HCT116 (cell line): ENCODE measurements around the gene WSB2. TPM values are rescaled to one million over a fixed set of nuclear protein-coding genes. Genes with fewer than 3 reads are reported as not detected.

Source experiments
- ATAC-seq: fragments of 200-7000 bp; cut with Tn5 transposase; 2 replicates; pipeline ENCODE4 v1.9.1; 2020; ENCODE audit warnings: mild to moderate bottlenecking, moderate library complexity
- BruUV-seq: library from RNA; stranded (reverse); fragments of 400-500 nt; replicated peaks from 2 replicates; lab custom pipeline; 2021; lab: Mats Ljungman, UMichigan
- CTCF ChIA-PET: fragments of 300-600 bp; sonication (Branson Sonifier 250); formaldehyde crosslinking; loops from one replicate; lab custom pipeline; 2021; ENCODE audit warnings: antibody characterized with exemption; lab: Charles Lee
- POLR2A ChIA-PET: fragments of 300-600, 350-600 bp; sonication (Branson Sonifier 250); formaldehyde crosslinking; loops from one replicate; lab custom pipeline; 2021; ENCODE audit warnings: antibody characterized with exemption; lab: Charles Lee
- RAD21 ChIA-PET, 2 experiments: fragments of 300-600 bp; sonication (Branson Sonifier 250); formaldehyde crosslinking; loops; one replicate each; lab custom pipeline; 2023; ENCODE audit warnings: low total read pairs in 2 of 2; ENCODE audit not compliant: uncharacterized antibody in 2 of 2, unreplicated experiment in 2 of 2, low non-redundant PET in 1 of 2; lab: Charles Lee
- DNase-seq: peaks from one replicate; pipeline ENCODE4 v3.0.0-alpha.2; 2010; ENCODE audit warnings: low read depth, low spot score
- H2AFZ ChIP-seq: fragments of 200-600 bp; shearing (Covaris generic), sonication (generic); 2 replicates; pipeline ENCODE4 v1.6.1; 2017; ENCODE audit warnings: low read depth, mixed run types, mixed read lengths, antibody characterized with exemption, low read length; ENCODE audit not compliant: poor library complexity, severe bottlenecking
- H3K27ac ChIP-seq: 2 replicates; pipeline ENCODE4 v1.5.1; 2012; ENCODE audit warnings: low read depth, low read length
- H3K27me3 ChIP-seq: fragments of 200-600 bp; sonication (generic); 2 replicates; pipeline ENCODE4 v1.6.1; 2016; ENCODE audit warnings: mixed run types, low read length, mixed read lengths; ENCODE audit not compliant: insufficient read depth
- H3K36me3 ChIP-seq, 2 experiments: fragments of 200-500 bp in 1 of 2; fragments of 200-600 bp in 1 of 2; sonication (Bioruptor generic) in 1 of 2; sonication (generic) in 1 of 2; 2 replicates each; pipeline versions ENCODE4 v1.5.1 to v1.6.1; 2014 to 2016; ENCODE audit warnings: low read length in 2 of 2, inconsistent platforms in 1 of 2, mixed read lengths in 1 of 2, mixed run types in 1 of 2; ENCODE audit not compliant: insufficient read depth in 2 of 2, control insufficient read depth in 1 of 2
- H3K4me1 ChIP-seq, 2 experiments: fragments of 200-600 bp in 1 of 2; sonication (generic) in 1 of 2; 2 replicates each; pipeline versions ENCODE4 v1.5.1 to v1.6.1; 2012 to 2017; ENCODE audit warnings: low read length in 2 of 2, inconsistent platforms in 1 of 2, mild to moderate bottlenecking in 1 of 2, mixed read lengths in 1 of 2, mixed run types in 1 of 2, moderate library complexity in 1 of 2; ENCODE audit not compliant: insufficient read depth in 2 of 2, control insufficient read depth in 1 of 2
- H3K4me2 ChIP-seq: fragments of 200-600 bp; sonication (generic); 2 replicates; pipeline ENCODE4 v1.6.1; 2017; ENCODE audit warnings: mixed run types, low read length, mixed read lengths
- H3K4me3 ChIP-seq, 2 experiments: fragments of 200-600 bp in 1 of 2; sonication (generic) in 1 of 2; replicated peaks in 1 of 2; 2 replicates each; pipeline ENCODE4 v1.5.1; 2011 to 2016; ENCODE audit warnings: low read length in 2 of 2, control low read depth in 1 of 2, low read depth in 1 of 2, mild to moderate bottlenecking in 1 of 2, mixed read lengths in 1 of 2, mixed run types in 1 of 2
- H3K79me2 ChIP-seq: fragments of 200-600 bp; sonication (generic); 2 replicates; pipeline ENCODE4 v1.6.1; 2017; ENCODE audit warnings: mild to moderate bottlenecking, mixed run types, low read length, moderate library complexity, mixed read lengths; ENCODE audit not compliant: insufficient read depth
- H3K9ac ChIP-seq: fragments of 200-600 bp; sonication (generic); 2 replicates; pipeline ENCODE4 v1.6.1; 2016; ENCODE audit warnings: low read length, mixed read lengths
- H3K9me2 ChIP-seq: fragments of 200-600 bp; sonication (generic), shearing (Covaris generic); 2 replicates; pipeline ENCODE4 v1.6.1; 2017; ENCODE audit warnings: mixed run types, mild to moderate bottlenecking, moderate library complexity; ENCODE audit not compliant: insufficient read depth
- H3K9me3 ChIP-seq, 2 experiments: fragments of 200-500 bp in 1 of 2; fragments of 200-600 bp in 1 of 2; sonication (Bioruptor generic) in 1 of 2; sonication (generic) in 1 of 2; 2 replicates each; pipeline ENCODE4 v1.6.1; 2014 to 2017; ENCODE audit warnings: low read length in 2 of 2, mixed read lengths in 2 of 2, inconsistent platforms in 1 of 2, low read depth in 1 of 2, mild to moderate bottlenecking in 1 of 2, mixed run types in 1 of 2, moderate library complexity in 1 of 2; ENCODE audit not compliant: control insufficient read depth in 1 of 2, insufficient read depth in 1 of 2
- H4K20me1 ChIP-seq: fragments of 200-600 bp; sonication (generic), shearing (Covaris generic); 2 replicates; pipeline ENCODE4 v1.6.1; 2017; ENCODE audit warnings: mixed run types, mild to moderate bottlenecking, moderate library complexity; ENCODE audit not compliant: insufficient read depth
- CEBPB ChIP-seq: IDR thresholded peaks from 2 replicates; pipeline ENCODE4 v1.6.1; 2012; ENCODE audit warnings: low read depth
- FOSL1 ChIP-seq: IDR thresholded peaks from 2 replicates; pipeline ENCODE4 v1.6.1; 2012; ENCODE audit warnings: low read depth
- POLR2A ChIP-seq: IDR thresholded peaks from 2 replicates; pipeline ENCODE4 v1.7.0; 2011; ENCODE audit warnings: borderline replicate concordance; ENCODE audit not compliant: insufficient read depth, insufficient read length; ENCODE audit errors: extremely low read depth
- POLR2AphosphoS5 ChIP-seq: IDR thresholded peaks from 2 replicates; pipeline ENCODE4 v1.6.1; 2011; ENCODE audit warnings: mild to moderate bottlenecking, low read depth, low read length, moderate library complexity
- TCF7L2 ChIP-seq: IDR thresholded peaks from 2 replicates; pipeline ENCODE4 v1.7.0; 2011; ENCODE audit warnings: borderline replicate concordance, inconsistent platforms; ENCODE audit not compliant: insufficient read depth, insufficient read length; ENCODE audit errors: extremely low read depth
- ZNF274 ChIP-seq: fragments of 200-500 bp; sonication (Bioruptor generic); IDR thresholded peaks from 2 replicates; pipeline ENCODE4 v1.6.1; 2014; ENCODE audit warnings: mild to moderate bottlenecking, low read depth, low read length, inconsistent platforms
- intact Hi-C: fragments of 100-400 bp; cut with micrococcal nuclease; formaldehyde crosslinking; loops from 2 replicates; pipeline ENCODE4 v1.10.0; 2022
- total RNA-seq: library from RNA; stranded (reverse); gene quantifications from one replicate; pipeline ENCODE4 v1.2.1, GENCODE V29; 2021; ENCODE audit not compliant: unreplicated experiment
- TF ChIP-seq, protein P1 (sequence below): IDR thresholded peaks from 2 replicates; pipeline ENCODE4 v1.6.1; 2012
- TF ChIP-seq, protein P2 (sequence below): IDR thresholded peaks from 2 replicates; pipeline ENCODE4 v1.6.1; 2012
- TF ChIP-seq, protein P3 (sequence below): IDR thresholded peaks from 2 replicates; pipeline ENCODE4 v1.6.1; 2012; ENCODE audit warnings: low read depth
- TF ChIP-seq, protein P4 (sequence below), 3 experiments: fragments of 200-600 bp in 1 of 3; sonication (generic) in 1 of 3; IDR thresholded peaks in 2 of 3; conservative IDR thresholded peaks in 1 of 3; 2 replicates each; pipeline ENCODE4 v1.5.1; 2012 to 2017; ENCODE audit warnings: low read depth in 2 of 3, low read length in 2 of 3, antibody characterized with exemption in 1 of 3, borderline replicate concordance in 1 of 3, control low read depth in 1 of 3, mild to moderate bottlenecking in 1 of 3, mixed read lengths in 1 of 3, mixed run types in 1 of 3, moderate library complexity in 1 of 3; ENCODE audit not compliant: insufficient read depth in 1 of 3
- TF ChIP-seq, protein P5 (sequence below): IDR thresholded peaks from 2 replicates; pipeline ENCODE4 v1.6.1; 2011; ENCODE audit warnings: mild to moderate bottlenecking, low read length, moderate library complexity; ENCODE audit not compliant: insufficient replicate concordance; ENCODE audit errors: extremely low read depth

The WSB2 gene
- total RNA-seq, 1 experiment from 2014 or later: 97.0 TPM

DNA sequence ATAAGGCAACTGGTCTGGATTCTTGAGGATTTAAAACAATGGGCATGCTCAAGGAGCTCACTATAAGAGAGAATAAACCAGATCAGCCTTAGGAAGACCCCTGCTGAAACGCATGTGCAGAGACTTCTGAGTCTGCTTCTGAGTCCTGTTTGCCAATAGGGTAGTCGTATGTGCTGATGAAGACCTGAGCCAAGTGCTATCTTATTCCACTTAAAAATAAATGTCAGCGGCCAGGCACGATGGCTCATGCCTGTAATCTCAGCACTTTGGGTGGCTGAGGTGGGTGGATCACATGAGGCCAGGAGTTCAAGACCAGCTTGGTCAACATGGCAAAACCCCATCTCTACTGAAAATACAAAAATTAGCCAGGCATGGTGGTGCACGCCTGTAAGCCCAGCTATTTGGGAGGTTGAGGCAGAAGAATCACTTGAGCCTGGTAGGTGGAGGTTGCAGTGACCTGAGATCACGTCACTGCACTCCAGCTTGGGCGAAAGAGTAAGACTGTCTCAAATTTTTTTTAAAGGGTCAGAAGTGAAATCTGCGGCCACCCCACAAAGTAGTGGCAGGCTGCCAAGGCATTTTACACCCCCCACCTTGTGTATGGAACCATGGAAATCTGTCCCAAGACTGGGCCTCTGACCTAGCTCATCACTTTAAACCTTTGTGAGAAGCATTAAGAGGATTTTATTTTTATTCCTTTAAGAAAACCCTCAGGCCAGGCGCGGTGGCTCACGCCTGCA is 24.1 kb downstream of the WSB2 start:
- Histone ChIP-seq H3K27ac (no peak overlapping the region), H3K36me3 (peaks cover 29 to 49% of the 10 kb centered on the region in 2 experiments), H4K20me1 (no peaks in the 10 kb centered on the region)
- BruUV-seq: no TSS peak
- POLR2A ChIA-PET: interaction anchor here (2.4 kb wide), 1 partner anchor 20 kb away, joined by 8 read pairs; the partner anchor contains the start of gene RFC5
- TF ChIP-seq POLR2A: no peak
- TF ChIP-seq FOSL1: no peak
- TF ChIP-seq, protein P1, sequence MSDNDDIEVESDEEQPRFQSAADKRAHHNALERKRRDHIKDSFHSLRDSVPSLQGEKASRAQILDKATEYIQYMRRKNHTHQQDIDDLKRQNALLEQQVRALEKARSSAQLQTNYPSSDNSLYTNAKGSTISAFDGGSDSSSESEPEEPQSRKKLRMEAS: no peak
- TF ChIP-seq, protein P2, sequence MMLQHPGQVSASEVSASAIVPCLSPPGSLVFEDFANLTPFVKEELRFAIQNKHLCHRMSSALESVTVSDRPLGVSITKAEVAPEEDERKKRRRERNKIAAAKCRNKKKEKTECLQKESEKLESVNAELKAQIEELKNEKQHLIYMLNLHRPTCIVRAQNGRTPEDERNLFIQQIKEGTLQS: no peak
- TF ChIP-seq POLR2AphosphoS5: no peak
- TF ChIP-seq ZNF274: no peak
- TF ChIP-seq, protein P3, sequence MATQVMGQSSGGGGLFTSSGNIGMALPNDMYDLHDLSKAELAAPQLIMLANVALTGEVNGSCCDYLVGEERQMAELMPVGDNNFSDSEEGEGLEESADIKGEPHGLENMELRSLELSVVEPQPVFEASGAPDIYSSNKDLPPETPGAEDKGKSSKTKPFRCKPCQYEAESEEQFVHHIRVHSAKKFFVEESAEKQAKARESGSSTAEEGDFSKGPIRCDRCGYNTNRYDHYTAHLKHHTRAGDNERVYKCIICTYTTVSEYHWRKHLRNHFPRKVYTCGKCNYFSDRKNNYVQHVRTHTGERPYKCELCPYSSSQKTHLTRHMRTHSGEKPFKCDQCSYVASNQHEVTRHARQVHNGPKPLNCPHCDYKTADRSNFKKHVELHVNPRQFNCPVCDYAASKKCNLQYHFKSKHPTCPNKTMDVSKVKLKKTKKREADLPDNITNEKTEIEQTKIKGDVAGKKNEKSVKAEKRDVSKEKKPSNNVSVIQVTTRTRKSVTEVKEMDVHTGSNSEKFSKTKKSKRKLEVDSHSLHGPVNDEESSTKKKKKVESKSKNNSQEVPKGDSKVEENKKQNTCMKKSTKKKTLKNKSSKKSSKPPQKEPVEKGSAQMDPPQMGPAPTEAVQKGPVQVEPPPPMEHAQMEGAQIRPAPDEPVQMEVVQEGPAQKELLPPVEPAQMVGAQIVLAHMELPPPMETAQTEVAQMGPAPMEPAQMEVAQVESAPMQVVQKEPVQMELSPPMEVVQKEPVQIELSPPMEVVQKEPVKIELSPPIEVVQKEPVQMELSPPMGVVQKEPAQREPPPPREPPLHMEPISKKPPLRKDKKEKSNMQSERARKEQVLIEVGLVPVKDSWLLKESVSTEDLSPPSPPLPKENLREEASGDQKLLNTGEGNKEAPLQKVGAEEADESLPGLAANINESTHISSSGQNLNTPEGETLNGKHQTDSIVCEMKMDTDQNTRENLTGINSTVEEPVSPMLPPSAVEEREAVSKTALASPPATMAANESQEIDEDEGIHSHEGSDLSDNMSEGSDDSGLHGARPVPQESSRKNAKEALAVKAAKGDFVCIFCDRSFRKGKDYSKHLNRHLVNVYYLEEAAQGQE: no peak
- TF ChIP-seq, protein P4, sequence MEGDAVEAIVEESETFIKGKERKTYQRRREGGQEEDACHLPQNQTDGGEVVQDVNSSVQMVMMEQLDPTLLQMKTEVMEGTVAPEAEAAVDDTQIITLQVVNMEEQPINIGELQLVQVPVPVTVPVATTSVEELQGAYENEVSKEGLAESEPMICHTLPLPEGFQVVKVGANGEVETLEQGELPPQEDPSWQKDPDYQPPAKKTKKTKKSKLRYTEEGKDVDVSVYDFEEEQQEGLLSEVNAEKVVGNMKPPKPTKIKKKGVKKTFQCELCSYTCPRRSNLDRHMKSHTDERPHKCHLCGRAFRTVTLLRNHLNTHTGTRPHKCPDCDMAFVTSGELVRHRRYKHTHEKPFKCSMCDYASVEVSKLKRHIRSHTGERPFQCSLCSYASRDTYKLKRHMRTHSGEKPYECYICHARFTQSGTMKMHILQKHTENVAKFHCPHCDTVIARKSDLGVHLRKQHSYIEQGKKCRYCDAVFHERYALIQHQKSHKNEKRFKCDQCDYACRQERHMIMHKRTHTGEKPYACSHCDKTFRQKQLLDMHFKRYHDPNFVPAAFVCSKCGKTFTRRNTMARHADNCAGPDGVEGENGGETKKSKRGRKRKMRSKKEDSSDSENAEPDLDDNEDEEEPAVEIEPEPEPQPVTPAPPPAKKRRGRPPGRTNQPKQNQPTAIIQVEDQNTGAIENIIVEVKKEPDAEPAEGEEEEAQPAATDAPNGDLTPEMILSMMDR (IDR thresholded peaks at IDR 0.05 in 2 of 3, conservative IDR thresholded peaks at IDR 0.05 in 1 of 3; ENCODE audit: borderline replicate concordance in 1 of 3, insufficient read depth in 1 of 3, low read depth in 2 of 3, low read length in 2 of 3): no peak
- TF ChIP-seq TCF7L2: no peak
- no peak for TF ChIP-seq CEBPB
- TF ChIP-seq, protein P5, sequence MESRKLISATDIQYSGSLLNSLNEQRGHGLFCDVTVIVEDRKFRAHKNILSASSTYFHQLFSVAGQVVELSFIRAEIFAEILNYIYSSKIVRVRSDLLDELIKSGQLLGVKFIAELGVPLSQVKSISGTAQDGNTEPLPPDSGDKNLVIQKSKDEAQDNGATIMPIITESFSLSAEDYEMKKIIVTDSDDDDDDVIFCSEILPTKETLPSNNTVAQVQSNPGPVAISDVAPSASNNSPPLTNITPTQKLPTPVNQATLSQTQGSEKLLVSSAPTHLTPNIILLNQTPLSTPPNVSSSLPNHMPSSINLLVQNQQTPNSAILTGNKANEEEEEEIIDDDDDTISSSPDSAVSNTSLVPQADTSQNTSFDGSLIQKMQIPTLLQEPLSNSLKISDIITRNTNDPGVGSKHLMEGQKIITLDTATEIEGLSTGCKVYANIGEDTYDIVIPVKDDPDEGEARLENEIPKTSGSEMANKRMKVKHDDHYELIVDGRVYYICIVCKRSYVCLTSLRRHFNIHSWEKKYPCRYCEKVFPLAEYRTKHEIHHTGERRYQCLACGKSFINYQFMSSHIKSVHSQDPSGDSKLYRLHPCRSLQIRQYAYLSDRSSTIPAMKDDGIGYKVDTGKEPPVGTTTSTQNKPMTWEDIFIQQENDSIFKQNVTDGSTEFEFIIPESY: no peak
- TF ChIP-seq, all 23 proteins: peak for 0
- Histone ChIP-seq H3K4me1 (peaks cover 0 to 21% of the 10 kb centered on the region in 2 experiments; a peak in 3 of 4 replicates), H3K9ac (no peak overlapping the region), H3K9me3 (no peaks in the 10 kb centered on the region), H2AFZ (no peak overlapping the region), H3K9me2 (no peaks in the 10 kb centered on the region), H3K4me2 (no peak overlapping the region), H3K4me3 (no peak overlapping the region), H3K79me2 (no peaks in the 10 kb centered on the region; the same call in 1 of the 2 replicates), H3K27me3 (no peaks in the 10 kb centered on the region)
- ChIA-PET CTCF (interaction anchor here (2.2 to 3.9 kb wide), 2 partner anchors 8 to 163 kb away, joined by 6 to 62 read pairs; no protein-coding TSS in a partner anchor), RAD21 (no interaction called here)
- intact Hi-C loops: no loop called here
- DNase-seq: no peak
- no peak for ATAC-seq
